H1 (cell line): ENCODE data around the gene ACAD11. TPM values are rescaled to one million over a fixed set of nuclear protein-coding genes. Genes with fewer than 3 reads are reported as not detected.

Experiments used
- CTCF ChIA-PET: fragments of 300-600 bp; sonication (Branson Sonifier 250); formaldehyde crosslinking; loops from one replicate; lab custom pipeline; 2021; ENCODE audit not compliant: partially characterized antibody; lab: Charles Lee
- POLR2A ChIA-PET: fragments of 300-600 bp; sonication (Branson Sonifier 250); formaldehyde crosslinking; loops from one replicate; lab custom pipeline; 2021; ENCODE audit warnings: inconsistent platforms; ENCODE audit not compliant: partially characterized antibody; lab: Charles Lee
- DNase-seq, 2 experiments: peaks; one replicate each; pipeline versions ENCODE4 v3.0.0 to v3.0.0-alpha.2; 2010 to 2022; ENCODE audit warnings: low spot score in 2 of 2, low read depth in 1 of 2, mixed read lengths in 1 of 2
- FAIRE-seq: peaks from 2 replicates; lab custom pipeline; 2011; peaks lifted over from hg19 to GRCh38; lab: Jason Lieb, UNC
- H2AFZ ChIP-seq: 2 replicates; pipeline ENCODE4 v1.8.1; 2012; ENCODE audit warnings: low read length, inconsistent platforms
- H2AK5ac ChIP-seq: 2 replicates; pipeline ENCODE4 v1.6.1; 2013; ENCODE audit warnings: low read depth, low read length
- H2BK120ac ChIP-seq: replicated peaks from 2 replicates; pipeline ENCODE3; 2013; ENCODE audit warnings: low read depth, low read length, inconsistent platforms
- H2BK12ac ChIP-seq: 2 replicates; pipeline ENCODE4 v1.6.1; 2013; ENCODE audit warnings: low read depth, low read length
- H2BK15ac ChIP-seq: 2 replicates; pipeline ENCODE4 v1.6.1; 2013; ENCODE audit warnings: low read length
- H2BK20ac ChIP-seq: 2 replicates; pipeline ENCODE4 v1.6.1; 2013; ENCODE audit warnings: low read length
- H2BK5ac ChIP-seq: 2 replicates; pipeline ENCODE4 v1.6.1; 2013; ENCODE audit warnings: low read depth, low read length
- H3K14ac ChIP-seq: 2 replicates; pipeline ENCODE4 v1.6.1; 2013; ENCODE audit warnings: inconsistent platforms; ENCODE audit not compliant: insufficient read length
- H3K18ac ChIP-seq: 2 replicates; pipeline ENCODE4 v1.6.1; 2013; ENCODE audit warnings: low read length; ENCODE audit errors: extremely low read depth
- H3K23ac ChIP-seq: 2 replicates; pipeline ENCODE4 v1.6.1; 2013; ENCODE audit warnings: inconsistent platforms; ENCODE audit not compliant: insufficient read length
- H3K23me2 ChIP-seq: 2 replicates; pipeline ENCODE4 v1.6.1; 2013; ENCODE audit warnings: low read depth, low read length
- H3K27ac ChIP-seq: 2 replicates; pipeline ENCODE4 v1.6.1; 2011; ENCODE audit warnings: low read depth, low read length, inconsistent platforms
- H3K27me3 ChIP-seq, 4 experiments: replicated peaks in 1 of 4; 1 replicate in 1 of 4; 2 replicates in 3 of 4; pipeline versions ENCODE4 v1.6.1 to v1.8.1; 2011 to 2013; ENCODE audit warnings: low read length in 3 of 4, mild to moderate bottlenecking in 3 of 4, inconsistent platforms in 2 of 4, mixed read lengths in 2 of 4, moderate library complexity in 1 of 4; ENCODE audit not compliant: control insufficient read depth in 3 of 4, insufficient read depth in 3 of 4; ENCODE audit errors: extremely low read depth in 1 of 4
- H3K36me3 ChIP-seq, 4 experiments: 2 replicates each; pipeline versions ENCODE4 v1.6.1 to v1.8.1; 2011 to 2013; ENCODE audit warnings: mild to moderate bottlenecking in 4 of 4, low read length in 3 of 4, moderate library complexity in 2 of 4, control low read depth in 1 of 4, inconsistent platforms in 1 of 4; ENCODE audit not compliant: insufficient read depth in 4 of 4, control insufficient read depth in 2 of 4
- H3K4ac ChIP-seq: replicated peaks from 2 replicates; pipeline ENCODE3; 2013; ENCODE audit warnings: low read length, low read depth, mixed read lengths, inconsistent platforms; ENCODE audit not compliant: insufficient read length
- H3K4me1 ChIP-seq, 4 experiments: replicated peaks in 1 of 4; 1 replicate in 1 of 4; 2 replicates in 3 of 4; pipeline versions ENCODE4 v1.6.1 to v1.8.1; 2011 to 2013; ENCODE audit warnings: low read length in 3 of 4, inconsistent platforms in 2 of 4, mixed read lengths in 1 of 4; ENCODE audit not compliant: insufficient read depth in 4 of 4, control insufficient read depth in 3 of 4
- H3K4me2 ChIP-seq, 2 experiments: 2 replicates each; pipeline versions ENCODE4 v1.6.1 to v1.8.1; 2011 to 2013; ENCODE audit warnings: low read depth in 2 of 2, low read length in 2 of 2, control low read depth in 1 of 2, inconsistent platforms in 1 of 2, mild to moderate bottlenecking in 1 of 2; ENCODE audit not compliant: insufficient read depth in 1 of 2
- H3K4me3 ChIP-seq, 4 experiments: fragments of 200-600, 300-600 bp in 1 of 4; sonication (generic), shearing (Covaris generic), sonication (Bioruptor Twin) in 1 of 4; 2 replicates each; pipeline versions ENCODE4 v1.5.1 to v1.8.1; 2011 to 2016; ENCODE audit warnings: low read length in 4 of 4, low read depth in 3 of 4, control low read depth in 2 of 4, inconsistent platforms in 2 of 4, mild to moderate bottlenecking in 2 of 4, mixed read lengths in 1 of 4, moderate library complexity in 1 of 4; ENCODE audit not compliant: insufficient read depth in 2 of 4; ENCODE audit errors: extremely low read depth in 1 of 4
- H3K56ac ChIP-seq: replicated peaks from 2 replicates; pipeline ENCODE3; 2013; ENCODE audit warnings: low read depth, mild to moderate bottlenecking, mixed read lengths, low read length, inconsistent platforms; ENCODE audit not compliant: insufficient read length
- H3K79me1 ChIP-seq: 2 replicates; pipeline ENCODE4 v1.6.1; 2013; ENCODE audit warnings: low read depth, low read length, control low read depth
- H3K79me2 ChIP-seq, 2 experiments: 2 replicates each; pipeline versions ENCODE4 v1.6.1 to v1.8.1; 2012 to 2013; ENCODE audit warnings: low read length in 2 of 2, mild to moderate bottlenecking in 2 of 2, inconsistent platforms in 1 of 2; ENCODE audit not compliant: insufficient read depth in 2 of 2, control insufficient read depth in 1 of 2
- H3K9ac ChIP-seq, 4 experiments: replicated peaks in 1 of 4; 1 replicate in 1 of 4; 2 replicates in 3 of 4; pipeline versions ENCODE4 v1.6.1 to v1.8.1; 2011 to 2013; ENCODE audit warnings: low read depth in 3 of 4, low read length in 3 of 4, control low read depth in 2 of 4, mild to moderate bottlenecking in 2 of 4, moderate library complexity in 2 of 4, inconsistent platforms in 1 of 4; ENCODE audit errors: extremely low read depth in 1 of 4
- H3K9me3 ChIP-seq, 2 experiments: 2 replicates each; pipeline versions ENCODE4 v1.6.1 to v1.8.1; 2012 to 2013; ENCODE audit warnings: mild to moderate bottlenecking in 2 of 2, moderate library complexity in 2 of 2, control low read depth in 1 of 2, inconsistent platforms in 1 of 2, low read depth in 1 of 2, low read length in 1 of 2, mixed read lengths in 1 of 2; ENCODE audit not compliant: insufficient read depth in 2 of 2
- H4K20me1 ChIP-seq, 2 experiments: replicated peaks in 1 of 2; 2 replicates each; pipeline versions ENCODE3 to v1.8.1; 2011 to 2013; ENCODE audit warnings: inconsistent platforms in 2 of 2, low read length in 2 of 2, mild to moderate bottlenecking in 1 of 2; ENCODE audit not compliant: insufficient read depth in 2 of 2, control insufficient read depth in 1 of 2
- H4K5ac ChIP-seq: 2 replicates; pipeline ENCODE4 v1.6.1; 2013; ENCODE audit warnings: low read length, low read depth, mixed read lengths, inconsistent platforms; ENCODE audit not compliant: insufficient read length
- H4K8ac ChIP-seq: 2 replicates; pipeline ENCODE4 v1.8.0; 2013; ENCODE audit warnings: mild to moderate bottlenecking, moderate library complexity, low read length, inconsistent platforms; ENCODE audit not compliant: insufficient read depth; ENCODE audit errors: extremely low read depth
- H4K91ac ChIP-seq: replicated peaks from 2 replicates; pipeline ENCODE3; 2013; ENCODE audit warnings: low read length, mixed read lengths, inconsistent platforms; ENCODE audit not compliant: insufficient read length
- BRCA1 ChIP-seq: IDR thresholded peaks from 2 replicates; pipeline ENCODE4 v1.6.1; 2012; ENCODE audit warnings: low read depth, low read length, improper control_type of control experiment
- CBX5 ChIP-seq: fragments of 300-800, 300-1000 bp; sonication (generic); IDR thresholded peaks from 2 replicates; pipeline ENCODE4 v1.7.1; 2016; ENCODE audit warnings: antibody characterized with exemption, low read length, low read depth
- CHD1 ChIP-seq: IDR thresholded peaks from 2 replicates; pipeline ENCODE4 v1.6.1; 2012; ENCODE audit warnings: low read depth, low read length, improper control_type of control experiment
- CTBP2 ChIP-seq: IDR thresholded peaks from 2 replicates; pipeline ENCODE4 v1.7.0; 2011; ENCODE audit warnings: borderline replicate concordance, mild to moderate bottlenecking, moderate library complexity, mixed read lengths, low read length; ENCODE audit not compliant: insufficient read depth, insufficient read length
- EZH2 ChIP-seq: fragments of 200-600 bp; sonication (generic); IDR thresholded peaks from 2 replicates; pipeline ENCODE4 v1.7.1; 2012; ENCODE audit warnings: low read depth, mild to moderate bottlenecking, moderate library complexity, low read length, inconsistent platforms; ENCODE audit not compliant: severe bottlenecking
- FOSL1 ChIP-seq: IDR thresholded peaks from 2 replicates; pipeline ENCODE4 v1.6.1; 2011; ENCODE audit warnings: mild to moderate bottlenecking, low read depth, low read length, moderate library complexity; ENCODE audit not compliant: insufficient read depth
- JUN ChIP-seq: IDR thresholded peaks from 2 replicates; pipeline ENCODE4 v1.6.1; 2011; ENCODE audit warnings: low read depth, mild to moderate bottlenecking, improper control_type of control experiment, low read length
- KDM5A ChIP-seq: fragments of 200-600 bp; IDR thresholded peaks from 2 replicates; pipeline ENCODE4 v1.7.1; 2012; ENCODE audit warnings: mild to moderate bottlenecking, low read length, inconsistent platforms, mixed read lengths
- POLR2A ChIP-seq, 2 experiments: IDR thresholded peaks; 1 replicate in 1 of 2; 2 replicates in 1 of 2; pipeline ENCODE4 v1.6.1; 2011; ENCODE audit warnings: low read depth in 2 of 2, low read length in 2 of 2, mild to moderate bottlenecking in 2 of 2; ENCODE audit errors: control extremely low read depth in 1 of 2
- RFX5 ChIP-seq: IDR thresholded peaks from 2 replicates; pipeline ENCODE4 v1.6.1; 2011; ENCODE audit warnings: low read depth, low read length, improper control_type of control experiment, borderline replicate concordance
- SIX5 ChIP-seq: IDR thresholded peaks from 2 replicates; pipeline ENCODE4 v1.6.1; 2011; ENCODE audit warnings: mild to moderate bottlenecking, low read depth, low read length
- SUZ12 ChIP-seq: fragments of 200-600 bp; sonication (generic); IDR thresholded peaks from 2 replicates; pipeline ENCODE4 v1.6.1; 2012; ENCODE audit warnings: mild to moderate bottlenecking, inconsistent platforms, low read length, moderate library complexity, mixed read lengths
- ZNF274 ChIP-seq: IDR thresholded peaks from 2 replicates; pipeline ENCODE4 v1.7.0; 2012; ENCODE audit warnings: low read length, borderline replicate concordance; ENCODE audit errors: extremely low read depth
- polyA plus RNA-seq, 7 experiments: library from polyadenylated mRNA; depleted of rRNA in 3 of 7; stranded (reverse) in 5 of 7; unstranded in 2 of 7; fragments of >200 nt in 5 of 7; fragments of 200-250 nt in 2 of 7; gene quantifications; 1 replicate in 5 of 7; 2 replicates in 1 of 7; 4 replicates in 1 of 7; pipeline versions ENCODE4 v1.2.1 to v1.2.3, GENCODE V29; 2011 to 2013; ENCODE audit warnings: missing spikeins in 2 of 7, mixed read lengths in 2 of 7
- total RNA-seq: library from RNA; stranded (reverse); fragmentation: NEBNext Ultra II Directional; extraction: Animal tissue kit (Norgen Biotek cat#: 25700); gene quantifications from 2 replicates; pipeline ENCODE4 v1.2.1, GENCODE V29; 2021
- TF ChIP-seq, protein P1 (sequence below): IDR thresholded peaks from 2 replicates; pipeline ENCODE4 v1.6.1; 2012; ENCODE audit warnings: low read length, inconsistent platforms

The ACAD11 gene
- total and polyA plus RNA-seq, 2 of the 8 experiments (the other 6 are each of a cell fraction or from before 2014, with no cell fraction given) = 5.5 to 11.0 TPM

DNA sequence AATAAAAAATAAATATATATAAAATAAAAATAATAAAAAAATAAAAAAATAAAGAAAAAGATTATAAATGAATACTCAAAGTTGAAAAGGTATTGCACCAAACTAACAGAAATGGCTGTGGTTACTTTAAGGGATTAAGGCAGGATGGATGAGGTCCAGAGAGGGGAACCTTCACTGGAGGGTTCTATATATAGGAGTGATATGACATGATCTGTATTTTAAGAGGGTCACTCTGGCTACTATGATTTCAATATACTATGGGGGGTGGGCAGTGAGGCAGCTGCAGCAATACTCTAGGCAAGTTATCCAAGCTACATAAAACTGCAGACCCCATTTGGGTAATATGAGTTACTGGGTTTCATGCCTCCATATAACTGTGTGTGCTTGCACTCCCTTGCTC, 24.6 kb downstream of the ACAD11 start:
- H4K5ac ChIP-seq = no peak overlapping the region
- no peaks in the 10 kb centered on the region for H3K79me1 ChIP-seq
- no peak overlapping the region for H4K8ac ChIP-seq
- DNase-seq = no peak
- H3K23me2 ChIP-seq = no peaks in the 10 kb centered on the region
- H3K4me3 ChIP-seq = no peak overlapping the region
- no peak overlapping the region for H2BK120ac ChIP-seq
- H2BK5ac ChIP-seq = no peak overlapping the region
- H2BK20ac ChIP-seq = no peak overlapping the region
- peak overlapping the region; percentile 91 for H3K4ac ChIP-seq
- TF ChIP-seq BRCA1 (no peak), EZH2 (no peak), SUZ12 (no peak), JUN (no peak), FOSL1 (no peak), CBX5 (no peak), KDM5A (no peak), CHD1 (no peak), SIX5 (no peak), RFX5 (no peak), ZNF274 (no peak), POLR2A (IDR thresholded peaks at IDR 0.05; ENCODE audit: control extremely low read depth in 1 of 2, low read depth in 2 of 2, low read length in 2 of 2) (no peak), CTBP2 (no peak)
- TF ChIP-seq, protein P1, sequence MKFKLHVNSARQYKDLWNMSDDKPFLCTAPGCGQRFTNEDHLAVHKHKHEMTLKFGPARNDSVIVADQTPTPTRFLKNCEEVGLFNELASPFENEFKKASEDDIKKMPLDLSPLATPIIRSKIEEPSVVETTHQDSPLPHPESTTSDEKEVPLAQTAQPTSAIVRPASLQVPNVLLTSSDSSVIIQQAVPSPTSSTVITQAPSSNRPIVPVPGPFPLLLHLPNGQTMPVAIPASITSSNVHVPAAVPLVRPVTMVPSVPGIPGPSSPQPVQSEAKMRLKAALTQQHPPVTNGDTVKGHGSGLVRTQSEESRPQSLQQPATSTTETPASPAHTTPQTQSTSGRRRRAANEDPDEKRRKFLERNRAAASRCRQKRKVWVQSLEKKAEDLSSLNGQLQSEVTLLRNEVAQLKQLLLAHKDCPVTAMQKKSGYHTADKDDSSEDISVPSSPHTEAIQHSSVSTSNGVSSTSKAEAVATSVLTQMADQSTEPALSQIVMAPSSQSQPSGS = no peak
- H3K27me3 ChIP-seq = no peaks in the 10 kb centered on the region
- H4K91ac ChIP-seq = no peak overlapping the region
- ChIA-PET CTCF (interaction anchor here (0.7 to 1.6 kb wide), 3 partner anchors 92 to 283 kb away, joined by 4 to 6 read pairs (median 4); no protein-coding TSS in a partner anchor), POLR2A (no interaction called here)
- no peak for FAIRE-seq
- H2BK15ac ChIP-seq = no peak overlapping the region
- H3K27ac ChIP-seq = no peak overlapping the region
- no peaks in the 10 kb centered on the region for H3K79me2 ChIP-seq
- H4K20me1 ChIP-seq = no peaks in the 10 kb centered on the region
- H3K4me2 ChIP-seq = no peak overlapping the region
- H2AFZ ChIP-seq = no peak overlapping the region
- no peaks in the 10 kb centered on the region for H3K9me3 ChIP-seq
- no peak overlapping the region for H3K9ac ChIP-seq
- H3K56ac ChIP-seq = no peak overlapping the region
- no peak overlapping the region for H2AK5ac ChIP-seq
- H3K18ac ChIP-seq = no peak overlapping the region
- no peak overlapping the region for H2BK12ac ChIP-seq
- H3K23ac ChIP-seq = no peak overlapping the region
- H3K4me1 ChIP-seq = no peaks in the 10 kb centered on the region
- H3K14ac ChIP-seq = no peak overlapping the region
- H3K36me3 ChIP-seq = peaks cover 0 to 5% (median 1%) of the 10 kb centered on the region in 4 experiments; a peak in 1 of 8 replicates
